DOHH2 (cell line): ENCODE results near the gene AP5Z1.

Experiments used
- CTCF ChIP-seq: fragments of 200-600 bp; sonication (generic); IDR thresholded peaks from one replicate; pipeline ENCODE4 v1.5.1; 2014; ENCODE audit warnings: antibody characterized with exemption, mild to moderate bottlenecking, low read depth, low read length; ENCODE audit not compliant: poor library complexity, severe bottlenecking
- EZH2phosphoT487 ChIP-seq: fragments of 200-600 bp; sonication (generic); IDR thresholded peaks from 2 replicates; pipeline ENCODE4 v1.6.1; 2017; ENCODE audit warnings: borderline replicate concordance, mild to moderate bottlenecking, antibody characterized with exemption, low read length, moderate library complexity, mixed read lengths

GRCh38 chr7:4755045-4755444 is 20.4 kb upstream of the AP5Z1 start:
- TF ChIP-seq CTCF (no peak), EZH2phosphoT487 (no peak)
